ENCODE data around the gene CEACAM3.

CEACAM3 gene

GRCh38 chr19:41847351-41848105 lies 51.1 kb downstream of the CEACAM3 start:
- no peak for DNase-seq

DNA sequence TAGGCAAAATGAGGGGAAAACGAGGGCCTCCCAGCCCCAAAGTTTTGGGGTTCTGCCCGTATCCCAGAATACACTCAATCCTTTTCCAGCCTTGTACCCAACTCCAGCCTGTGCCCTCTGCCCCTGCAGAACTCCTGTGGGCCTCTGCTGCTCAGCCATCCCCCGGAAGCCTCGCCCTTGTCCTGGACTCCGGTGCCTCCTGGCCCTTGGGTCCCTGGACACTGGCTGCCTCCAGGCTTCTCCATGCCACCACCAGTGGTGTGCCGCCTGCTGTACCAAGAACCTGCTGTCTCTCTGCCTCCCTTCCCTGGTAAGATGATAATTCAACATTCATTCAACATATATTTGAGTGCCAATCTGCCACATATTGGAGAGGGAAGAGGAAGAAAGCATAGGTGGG lies 52.3 kb downstream of the CEACAM3 start:
- no peak for DNase-seq

DNA sequence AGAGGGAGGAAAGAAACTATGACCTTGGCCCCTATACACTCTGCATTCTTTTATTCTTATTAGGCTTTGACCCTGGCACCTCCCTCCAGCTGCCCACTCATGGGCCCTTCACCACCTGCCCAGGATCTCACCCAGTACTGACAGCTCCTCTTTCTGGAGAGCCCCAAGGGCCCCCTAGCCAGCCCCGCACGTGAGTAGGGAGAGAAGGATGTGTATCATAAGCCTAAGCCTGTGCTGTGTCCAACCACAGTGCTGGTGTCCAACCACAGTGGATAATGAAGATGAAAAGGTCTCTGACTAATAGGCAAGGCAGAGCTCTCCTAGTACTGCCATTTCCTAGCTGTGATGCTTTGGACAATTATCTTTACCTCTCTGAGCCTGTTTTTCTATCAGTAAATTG lies 52.7 kb downstream of the CEACAM3 start:
- DNase-seq, result no peak

GRCh38 chr19:41850381-41850780 lies 54.0 kb downstream of the CEACAM3 start:
- DNase-seq, result no peak

- no peak for DNase-seq
Observed at GRCh38 chr19:41851456-41851855, 55.1 kb downstream of the CEACAM3 start.

DNA sequence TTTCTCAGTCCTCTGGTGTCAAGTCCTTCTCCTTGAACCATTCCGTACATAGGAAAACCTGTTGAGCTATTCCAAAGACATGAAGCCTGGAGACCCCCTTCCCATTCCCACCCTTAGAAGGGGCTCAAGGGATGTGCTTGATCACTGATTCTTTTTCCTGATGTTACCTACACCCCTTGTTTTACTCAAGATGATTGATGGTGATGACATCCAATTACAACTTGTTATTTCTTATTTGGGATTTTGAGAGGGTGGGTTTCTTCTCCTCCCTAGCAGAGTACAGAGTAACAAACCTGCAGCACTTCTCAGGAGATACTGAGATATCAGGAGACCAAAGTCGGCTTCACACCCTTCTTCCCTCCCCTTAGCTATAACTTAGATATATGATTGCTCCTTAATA lies 57.0 kb downstream of the CEACAM3 start:
- DNase-seq, result no peak

GRCh38 chr19:41853768-41854167 lies 57.4 kb downstream of the CEACAM3 start:
- DNase-seq, result no peak

DNA sequence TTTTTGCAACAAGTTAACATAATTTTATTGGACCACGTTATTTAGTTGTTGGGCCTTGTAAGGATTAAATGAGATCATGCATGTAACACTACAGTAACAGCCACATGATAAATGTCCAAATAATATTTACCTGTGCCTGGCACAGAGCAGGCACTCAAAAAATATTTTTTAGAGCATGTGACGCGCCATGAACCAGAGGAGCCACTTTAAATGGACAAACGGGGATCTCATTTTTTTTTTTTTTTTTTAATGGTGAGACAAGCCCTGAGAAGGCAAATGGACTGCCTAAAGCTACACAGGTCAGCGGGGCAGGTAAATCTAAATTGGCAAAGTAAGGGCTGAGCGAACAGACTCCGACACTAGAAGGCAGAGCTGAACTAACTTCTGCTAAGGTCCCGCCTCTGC lies 62.8 kb downstream of the CEACAM3 start:
- DNase-seq, result no peak

DNA sequence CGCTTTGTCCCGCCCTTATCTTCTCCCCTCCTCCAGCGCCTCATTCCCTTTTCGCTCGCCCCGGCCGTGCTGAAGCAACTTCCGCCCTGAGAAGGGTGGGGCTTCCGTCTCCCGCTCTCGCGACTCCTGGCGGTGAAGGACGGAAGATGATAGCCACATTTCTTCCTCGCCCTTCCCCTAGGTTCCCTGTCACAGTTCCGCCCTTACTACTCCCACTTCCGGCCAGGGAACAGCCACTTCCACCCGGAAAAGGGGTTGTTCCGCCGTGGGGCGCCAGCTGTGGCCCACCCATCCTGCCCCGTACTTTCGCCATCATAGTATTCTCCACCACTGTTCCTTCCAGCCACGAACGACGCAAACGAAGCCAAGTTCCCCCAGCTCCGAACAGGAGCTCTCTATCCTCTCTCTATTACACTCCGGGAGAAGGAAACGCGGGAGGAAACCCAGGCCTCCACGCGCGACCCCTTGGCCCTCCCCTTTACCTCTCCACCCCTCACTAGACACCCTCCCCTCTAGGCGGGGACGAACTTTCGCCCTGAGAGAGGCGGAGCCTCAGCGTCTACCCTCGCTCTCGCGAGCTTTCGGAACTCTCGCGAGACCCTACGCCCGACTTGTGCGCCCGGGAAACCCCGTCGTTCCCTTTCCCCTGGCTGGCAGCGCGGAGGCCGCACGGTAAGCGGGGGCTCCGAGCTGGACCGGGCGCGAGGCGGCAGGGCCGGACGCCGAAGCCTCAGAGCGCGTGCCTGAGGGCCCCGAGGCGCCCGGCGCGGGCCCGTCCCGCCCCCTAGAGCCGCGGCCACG lies 63.4 kb downstream of the CEACAM3 start, which contains the start of gene RPS19:
RPS19 (plus strand) TSS at position 638 of the 801 bp plus-strand sequence. CDS start 520 bp downstream, outside the sequence.
- peak; percentile 98 for DNase-seq

DNA sequence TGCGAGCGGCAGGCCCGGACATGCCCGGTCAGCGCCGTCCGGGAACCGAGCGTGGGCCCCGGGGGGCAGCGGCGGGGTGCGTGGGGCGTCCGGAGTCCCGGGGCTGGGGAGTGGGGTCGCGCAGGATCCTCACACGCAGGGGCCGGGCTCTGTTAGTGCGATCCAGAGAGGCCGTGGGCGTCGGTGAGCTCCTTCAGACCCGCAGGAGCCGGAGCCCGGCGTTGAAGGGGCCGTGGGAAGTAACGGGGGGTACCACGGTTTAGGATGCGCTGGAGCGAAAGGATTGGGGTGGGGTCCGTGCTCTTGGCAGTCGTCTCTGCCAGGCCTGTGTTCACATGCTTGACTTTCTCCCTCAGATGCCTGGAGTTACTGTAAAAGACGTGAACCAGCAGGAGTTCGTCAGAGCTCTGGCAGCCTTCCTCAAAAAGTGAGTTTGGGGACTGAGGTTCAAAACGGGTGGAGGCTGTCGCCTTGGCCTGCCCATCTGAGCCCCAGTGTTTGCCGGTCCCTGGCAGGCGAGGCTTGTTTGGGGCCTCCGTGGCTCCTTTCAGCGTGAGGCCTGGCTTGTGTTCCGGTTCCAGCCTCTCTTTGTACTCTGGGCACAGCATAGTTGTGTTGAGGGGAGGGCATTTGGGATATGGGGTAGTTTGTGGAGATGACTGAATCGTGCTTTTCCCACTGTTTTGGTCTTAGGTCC lies 64.2 kb downstream of the CEACAM3 start:
- no peak for DNase-seq

Data from activated effector memory CD4-positive, alpha-beta T cell treated with Interleukin-2 at 50 U/mL for 16 hours (primary cell).